DMS 273 (cell line): ENCODE data around the gene PABPN1L.
"Not testable (repeated sequence)": the region's sequence is repeated elsewhere in the genome, so short reads cannot be mapped to it uniquely, and the experiment has no call there.

Source experiments
- DNase-seq: peaks from one replicate; lab custom pipeline; 2025; ENCODE audit not compliant: unreplicated experiment; lab: John Stamatoyannopoulos, UW

Gene PABPN1L

DNA sequence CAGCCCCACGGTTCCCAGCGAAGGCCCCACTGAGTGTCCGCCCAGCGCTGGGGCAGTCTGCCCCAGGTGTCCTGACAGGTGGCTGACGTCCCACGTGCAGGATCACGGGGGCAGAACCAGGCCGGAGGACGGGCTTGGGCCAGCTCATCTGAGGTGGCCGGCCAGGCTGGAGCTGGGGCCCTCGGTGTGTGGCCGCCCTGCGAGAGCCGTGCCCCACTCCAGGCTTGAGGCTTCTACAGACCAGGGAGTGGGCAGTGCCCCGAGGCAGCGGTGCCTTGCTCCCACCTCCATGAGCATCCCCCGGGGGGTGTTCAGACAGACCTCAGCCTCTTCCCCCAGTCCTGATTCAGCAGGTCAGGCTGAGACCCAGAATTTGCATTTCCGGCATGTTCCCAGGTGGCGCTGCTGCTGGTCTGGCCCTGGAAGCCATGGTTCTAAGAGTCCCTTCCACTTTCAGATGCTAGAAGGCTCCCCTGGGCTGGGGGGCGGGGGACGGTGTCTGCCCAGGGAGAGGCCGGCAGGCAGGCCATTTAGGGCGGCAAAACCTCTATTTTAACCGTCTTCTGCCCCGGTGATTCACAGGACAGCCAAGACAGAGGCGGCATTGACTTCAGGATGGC lies 35.4 kb upstream of the PABPN1L start:
- DNase-seq: no peak

DNA sequence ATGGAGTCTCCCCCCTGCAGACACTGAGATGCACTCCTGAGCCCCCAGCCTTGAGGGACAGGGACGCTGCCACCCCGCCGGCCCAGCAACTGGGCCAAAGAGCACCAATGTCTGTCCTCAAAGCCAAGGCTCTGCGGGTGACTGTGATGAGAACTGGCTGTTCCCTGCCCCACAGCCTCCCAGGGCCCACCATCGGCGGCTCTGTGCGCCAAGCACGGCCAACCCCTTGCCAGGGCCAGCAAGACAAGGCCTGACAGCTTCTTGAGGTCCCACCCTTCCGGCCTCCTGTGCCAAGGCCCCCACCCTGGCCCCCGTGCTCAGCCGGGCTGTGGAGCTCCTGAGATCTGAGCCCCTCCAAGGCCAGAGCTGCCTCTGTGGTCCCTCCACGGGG lies 34.2 kb upstream of the PABPN1L start:
- DNase-seq: no peak

DNA sequence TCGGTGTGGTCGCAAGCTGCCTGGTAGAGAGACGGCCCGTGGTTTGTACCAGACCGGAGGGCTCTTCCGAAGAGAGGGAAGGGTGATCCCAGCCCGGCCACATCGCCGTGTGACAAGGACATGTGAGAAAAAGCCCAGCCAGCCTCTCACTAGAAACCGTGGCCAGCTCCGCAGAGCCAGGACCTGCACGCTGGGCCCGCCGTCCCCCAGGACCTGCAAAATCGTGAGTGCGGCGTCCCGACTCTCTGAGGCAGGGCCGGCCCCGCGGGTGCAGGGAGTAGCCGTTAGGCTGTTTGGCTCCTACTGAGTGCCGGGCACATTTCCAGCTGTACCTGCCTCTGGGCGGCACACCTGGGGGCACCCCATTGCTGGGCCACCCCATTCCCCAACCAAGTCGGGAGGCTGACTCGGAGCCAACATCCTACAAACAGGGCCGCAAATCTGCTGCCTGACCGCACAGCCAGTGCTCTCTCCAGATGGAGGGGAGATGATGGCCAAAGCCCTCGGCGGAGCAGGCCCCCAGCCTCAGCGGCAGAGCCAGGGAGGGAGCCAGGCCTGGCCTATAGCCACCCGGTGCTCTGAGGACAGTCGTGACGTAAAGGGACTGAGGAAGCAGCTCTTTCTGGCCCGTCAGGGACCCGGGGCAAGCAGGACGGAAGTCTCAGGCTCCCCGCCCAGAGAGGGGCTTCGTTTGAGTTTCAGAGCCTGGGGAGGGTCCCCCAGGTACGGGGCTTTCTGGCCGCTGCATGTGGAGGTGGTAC lies 33.6 kb upstream of the PABPN1L start:
- DNase-seq: no peak

DNA sequence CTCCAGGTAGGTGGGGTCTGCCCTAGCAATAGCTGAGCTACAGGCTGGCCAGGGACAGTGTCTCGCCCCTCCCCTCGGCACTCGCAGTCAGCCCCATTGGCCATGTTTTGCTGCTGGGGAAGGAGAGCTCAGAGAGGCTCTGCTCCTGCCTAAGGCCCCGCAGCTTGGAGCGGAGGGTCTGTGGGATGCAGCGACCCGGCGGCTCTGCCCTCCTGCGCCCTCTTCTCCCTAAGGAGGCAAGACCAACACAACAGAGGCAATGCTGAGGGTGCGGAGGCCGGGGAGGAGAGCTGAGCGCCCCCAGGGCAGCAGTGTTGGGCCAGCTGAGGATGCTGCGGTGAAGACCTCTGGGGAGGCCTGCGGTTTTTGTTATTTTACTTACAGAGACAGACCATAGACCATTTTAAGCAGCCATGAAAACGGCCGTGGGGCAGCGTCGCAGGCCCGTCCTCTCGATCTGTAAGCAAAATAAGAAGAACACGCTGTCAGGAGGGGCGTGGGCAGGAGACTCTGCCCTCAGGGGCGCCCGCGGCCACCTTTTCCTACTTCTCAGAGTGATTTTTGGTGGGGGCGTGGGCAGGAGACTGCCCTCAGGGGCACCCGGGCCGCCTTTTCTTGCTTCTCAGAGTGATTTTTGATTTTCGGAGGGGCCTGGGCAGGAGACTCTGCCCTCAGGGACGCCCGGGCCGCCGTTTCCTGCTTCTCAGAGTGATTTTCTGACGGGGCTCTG lies 31.4 kb upstream of the PABPN1L start:
- DNase-seq: no peak

DNA sequence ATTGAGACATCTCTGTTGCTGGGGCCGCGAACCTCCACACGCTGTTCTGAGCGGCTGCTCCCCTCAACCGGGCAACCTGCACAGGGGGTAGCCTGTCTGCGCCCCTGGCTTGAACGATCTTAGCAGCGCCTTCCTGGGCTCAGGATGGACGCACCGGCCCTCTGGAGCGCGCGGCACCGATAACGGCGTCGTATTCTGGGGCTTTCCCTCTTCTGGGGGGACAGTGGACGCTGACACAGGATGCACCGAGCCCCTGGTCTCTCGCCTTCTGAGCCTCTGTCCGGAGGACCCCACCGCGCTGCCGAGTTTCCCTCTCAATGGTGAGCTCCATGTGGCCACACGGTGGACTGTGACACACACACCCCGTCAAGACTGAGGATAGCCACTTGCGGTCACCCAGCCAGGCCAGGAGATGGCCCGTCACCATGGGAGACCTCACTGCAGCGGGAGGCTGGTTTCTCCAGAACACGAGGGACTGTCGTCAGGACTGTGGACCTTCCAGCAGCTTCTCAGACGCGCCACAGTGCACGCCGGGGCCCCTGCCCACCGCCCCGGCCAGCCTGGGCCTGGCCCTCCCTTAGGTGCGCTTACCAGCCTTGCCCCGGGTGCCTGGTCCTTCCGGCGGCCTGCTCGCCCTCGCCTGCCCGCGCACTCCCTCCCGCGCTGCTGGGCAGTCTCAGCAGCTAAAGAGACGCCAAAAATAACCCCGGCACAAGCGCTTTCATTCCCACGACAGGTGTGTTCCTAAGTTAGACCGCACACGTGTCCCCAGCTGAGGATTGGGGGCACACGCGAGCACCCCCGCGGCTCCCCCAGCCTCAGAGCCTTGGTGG lies 30.0 kb upstream of the PABPN1L start:
- DNase-seq: no peak

DNA sequence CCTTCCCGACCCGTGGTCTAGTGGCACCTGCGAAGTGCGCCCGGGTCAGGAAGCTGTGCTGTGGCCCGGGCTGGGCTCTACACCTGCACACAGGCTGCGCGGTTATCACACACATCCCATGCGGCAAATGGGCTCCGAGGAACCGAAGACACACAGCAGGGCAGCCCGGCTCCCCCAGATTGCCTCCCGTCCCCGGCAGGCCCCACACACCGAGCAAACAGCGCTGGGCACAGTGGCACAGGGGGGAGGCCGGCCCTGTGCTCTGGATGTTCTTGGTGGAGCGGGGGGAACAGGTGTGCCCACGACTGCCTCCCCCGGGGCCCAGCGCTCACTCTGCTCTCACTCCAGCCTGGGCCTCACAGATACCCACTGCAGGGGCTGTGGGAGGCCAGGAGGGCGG lies 28.9 kb upstream of the PABPN1L start:
- no peak for DNase-seq

DNA sequence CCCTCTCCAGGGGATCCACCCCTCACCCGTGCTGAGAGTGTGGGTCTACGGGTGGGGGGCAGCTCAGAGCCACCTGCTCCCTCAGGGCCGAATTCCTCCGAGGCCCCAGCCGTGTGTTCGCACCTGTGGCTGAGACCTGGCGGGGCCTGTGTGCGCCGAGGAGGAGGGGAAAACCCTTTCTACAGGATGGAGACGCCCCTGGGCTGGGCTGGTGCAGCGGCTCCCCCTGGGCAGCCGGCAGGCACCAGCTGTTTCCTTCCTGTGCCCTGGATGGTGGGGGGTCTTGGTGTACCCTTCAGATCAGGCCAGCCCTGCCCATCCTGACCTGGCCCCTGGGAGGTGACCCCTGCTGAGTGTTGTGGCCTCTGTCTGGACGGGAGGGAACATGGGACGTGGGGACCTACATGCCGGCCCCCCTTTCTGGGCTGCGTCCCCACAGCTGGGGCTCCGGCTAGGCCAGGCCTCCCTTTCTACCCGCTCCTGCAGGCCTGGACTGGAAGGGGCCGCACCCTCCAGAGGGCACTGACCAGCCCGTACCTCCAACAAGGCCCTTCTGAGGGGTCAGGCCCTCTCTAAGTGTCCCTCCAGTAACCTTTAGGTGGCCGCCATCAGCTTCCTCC lies 28.3 kb upstream of the PABPN1L start:
- DNase-seq: no peak

DNA sequence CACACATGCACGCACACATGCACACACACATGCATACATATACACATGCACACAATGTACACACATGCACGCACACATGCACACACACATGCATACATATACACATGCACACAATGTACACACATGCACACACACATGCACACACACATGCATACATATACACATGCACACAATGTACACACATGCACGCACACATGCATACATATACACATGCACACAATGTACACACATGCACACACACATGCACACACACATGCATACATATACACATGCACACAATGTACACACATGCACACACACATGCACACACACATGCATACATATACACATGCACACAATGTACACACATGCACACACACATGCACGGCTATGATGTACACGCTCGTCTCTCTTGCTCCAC lies 27.8 kb upstream of the PABPN1L start:
- not testable (repeated sequence) for DNase-seq

DNA sequence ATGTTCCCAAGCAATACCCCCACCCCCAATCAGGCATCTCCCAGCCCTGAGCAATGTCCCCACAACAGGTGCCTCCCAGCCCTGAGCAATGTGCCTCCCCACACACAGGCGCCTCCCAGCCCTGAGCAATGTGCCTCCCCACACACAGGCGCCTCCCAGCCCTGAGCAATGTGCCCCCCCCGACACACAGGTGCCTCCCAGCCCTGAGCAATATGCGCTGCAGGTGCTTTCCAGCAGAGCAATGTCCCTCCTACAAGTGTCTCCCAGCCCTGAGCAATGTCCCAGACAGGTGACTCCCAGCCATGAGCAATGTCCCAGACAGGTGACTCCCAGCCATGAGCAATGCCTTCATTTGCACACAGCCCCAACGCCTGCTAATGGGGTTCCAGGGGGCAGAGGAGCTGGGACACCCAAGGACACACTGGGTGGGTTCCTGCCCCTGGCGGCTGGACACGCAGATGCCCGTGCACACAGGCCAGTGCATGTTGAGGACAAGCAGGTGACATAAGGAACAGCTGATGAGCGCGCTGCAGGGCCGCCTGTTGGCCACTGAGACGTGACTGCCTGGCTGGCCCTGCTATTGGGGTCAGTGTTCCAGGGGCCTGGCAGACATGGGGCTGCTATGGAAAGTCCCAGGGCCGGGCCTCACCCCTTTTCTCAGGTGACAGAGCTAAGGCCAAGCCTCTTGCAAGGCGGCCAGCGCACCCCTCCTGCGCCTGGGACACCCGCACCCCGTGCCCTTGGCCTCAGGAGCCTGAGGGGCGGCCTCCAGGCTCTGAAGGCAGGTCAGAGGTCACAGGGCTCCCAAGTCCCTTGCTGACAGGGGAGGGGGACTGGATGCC lies 26.9 kb upstream of the PABPN1L start:
- DNase-seq: no peak

DNA sequence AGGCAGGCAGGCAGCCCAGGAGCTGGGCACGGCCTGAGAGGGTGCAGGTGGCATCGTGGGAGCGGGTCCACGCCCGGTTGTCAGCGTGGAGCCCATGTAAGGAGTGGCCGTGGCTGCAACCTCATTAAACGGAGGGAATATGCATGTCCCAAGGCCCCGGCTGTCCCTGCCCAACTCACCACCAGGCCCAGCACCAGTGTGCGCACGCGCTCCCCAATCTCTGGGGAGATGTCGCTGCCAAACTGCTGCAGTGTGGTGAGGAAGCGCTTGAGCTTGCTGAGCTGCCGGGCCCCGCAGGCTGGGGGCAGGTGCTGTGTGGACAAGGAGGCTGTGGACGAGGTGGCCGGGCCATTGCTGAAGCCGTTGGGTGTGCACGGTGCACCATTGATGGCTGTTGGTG lies 25.6 kb upstream of the PABPN1L start:
- DNase-seq: no peak

DNA sequence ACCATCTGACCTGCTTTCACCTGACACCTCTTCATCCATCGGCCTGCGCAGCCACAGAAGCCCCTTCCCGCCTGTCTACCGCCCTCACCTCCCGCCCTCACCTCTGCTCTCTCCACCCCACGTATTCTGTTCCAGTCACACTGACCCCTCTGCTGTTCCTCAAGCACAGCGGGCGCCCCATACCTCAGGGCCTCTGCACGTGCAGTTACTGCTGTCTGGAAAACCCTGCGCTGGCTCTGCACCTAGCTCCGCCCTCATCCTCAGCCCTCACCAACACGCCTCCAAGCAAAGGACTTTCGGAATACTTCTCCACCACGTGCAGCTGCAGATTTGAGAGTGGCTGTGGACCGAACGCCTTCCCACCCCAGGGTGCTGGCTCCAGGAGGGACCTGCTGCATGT lies 24.6 kb upstream of the PABPN1L start:
- no peak for DNase-seq

DNA sequence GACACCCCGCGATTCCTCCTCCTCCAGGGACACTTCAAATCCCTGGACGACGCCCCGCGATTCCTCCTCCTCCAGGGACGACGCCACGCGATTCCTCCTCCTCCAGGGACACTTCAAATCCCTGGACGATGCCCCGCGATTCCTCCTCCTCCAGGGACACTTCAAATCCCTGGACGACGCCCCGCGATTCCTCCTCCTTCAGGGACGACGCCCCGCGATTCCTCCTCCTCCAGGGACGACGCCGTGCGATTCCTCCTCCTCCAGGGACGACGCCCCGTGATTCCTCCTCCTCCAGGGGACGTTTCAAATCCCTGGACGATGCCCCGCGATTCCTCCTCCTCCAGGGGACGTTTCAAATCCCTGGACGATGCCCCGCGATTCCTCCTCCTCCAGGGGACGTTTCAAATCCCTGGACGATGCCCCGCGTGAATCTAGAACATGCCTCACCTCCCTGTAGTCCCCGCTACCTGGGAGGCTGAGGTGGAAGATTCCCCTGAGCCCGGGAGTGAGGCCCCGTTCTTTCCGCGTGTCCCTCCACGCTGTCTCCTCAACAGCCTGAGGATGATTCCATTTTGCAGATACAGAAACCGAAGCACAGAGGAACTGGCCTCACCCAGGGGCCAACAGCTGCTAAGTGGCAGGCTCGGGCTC lies 23.4 kb upstream of the PABPN1L start:
- not testable (repeated sequence) for DNase-seq

DNA sequence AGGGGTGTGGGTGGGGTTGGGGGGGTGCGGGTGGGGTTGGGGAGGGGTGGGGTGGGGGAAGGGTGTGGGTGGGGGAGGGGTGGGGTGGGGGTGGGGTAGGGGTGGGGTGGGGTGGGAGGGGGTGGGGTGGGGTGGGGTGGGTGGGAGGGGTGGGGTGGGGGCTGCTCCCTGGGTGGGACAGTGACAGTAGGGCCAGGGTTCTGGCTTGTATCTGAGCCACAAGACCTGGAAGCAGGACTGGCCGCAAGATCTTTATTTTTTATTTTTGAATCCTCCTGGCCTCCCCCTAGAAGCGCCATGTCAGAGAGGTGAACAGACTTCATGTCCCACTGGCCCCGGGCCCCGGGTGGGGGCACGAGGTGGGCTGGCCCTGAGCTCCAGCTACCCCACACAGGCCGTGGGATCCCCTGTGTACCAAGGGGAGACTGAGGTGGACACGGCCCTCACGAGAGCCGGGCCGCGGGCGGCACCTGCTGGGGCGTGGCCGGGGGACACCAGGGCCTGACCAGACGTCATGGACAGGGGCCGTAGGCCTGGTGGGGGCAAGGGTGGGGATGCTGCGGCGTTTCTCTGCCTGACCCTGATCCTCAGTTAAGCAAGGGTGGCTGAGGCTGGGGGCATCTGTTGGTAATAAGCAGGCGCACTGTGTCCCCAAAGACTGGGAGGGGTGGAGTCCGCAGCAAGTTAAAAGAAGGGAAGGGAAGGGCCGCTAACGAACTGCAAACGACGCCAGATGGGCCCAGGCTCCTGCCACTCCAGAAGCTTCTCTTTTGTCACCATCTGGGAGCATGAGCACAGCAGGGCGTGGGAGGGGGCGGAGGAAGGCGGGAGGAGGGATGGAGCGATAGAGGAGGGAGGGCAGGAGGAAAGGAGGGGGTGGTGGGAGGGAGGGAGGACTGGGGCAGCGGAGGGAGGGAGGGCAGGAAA lies 22.3 kb upstream of the PABPN1L start:
- peak; percentile 84 for DNase-seq

DNA sequence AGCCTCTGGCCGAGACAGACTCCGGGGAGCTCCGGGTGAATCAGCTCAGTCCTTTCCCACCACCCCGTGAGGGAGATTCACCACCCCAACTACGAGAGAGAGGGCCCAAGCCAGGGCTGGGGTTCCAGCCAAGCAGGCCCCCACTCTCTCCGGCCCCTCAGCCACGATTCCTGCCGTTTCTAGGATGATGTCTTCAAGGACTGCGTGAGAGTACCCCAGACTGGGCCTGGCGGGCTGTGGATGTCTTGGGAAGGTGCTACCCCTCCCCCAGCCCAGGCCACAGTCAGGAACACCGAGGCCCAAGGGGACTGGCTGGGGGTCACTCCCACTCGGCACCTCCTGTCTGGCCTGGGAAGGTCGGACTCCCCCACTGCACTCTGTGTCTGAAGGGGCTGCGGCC lies 21.6 kb upstream of the PABPN1L start:
- DNase-seq: no peak

DNA sequence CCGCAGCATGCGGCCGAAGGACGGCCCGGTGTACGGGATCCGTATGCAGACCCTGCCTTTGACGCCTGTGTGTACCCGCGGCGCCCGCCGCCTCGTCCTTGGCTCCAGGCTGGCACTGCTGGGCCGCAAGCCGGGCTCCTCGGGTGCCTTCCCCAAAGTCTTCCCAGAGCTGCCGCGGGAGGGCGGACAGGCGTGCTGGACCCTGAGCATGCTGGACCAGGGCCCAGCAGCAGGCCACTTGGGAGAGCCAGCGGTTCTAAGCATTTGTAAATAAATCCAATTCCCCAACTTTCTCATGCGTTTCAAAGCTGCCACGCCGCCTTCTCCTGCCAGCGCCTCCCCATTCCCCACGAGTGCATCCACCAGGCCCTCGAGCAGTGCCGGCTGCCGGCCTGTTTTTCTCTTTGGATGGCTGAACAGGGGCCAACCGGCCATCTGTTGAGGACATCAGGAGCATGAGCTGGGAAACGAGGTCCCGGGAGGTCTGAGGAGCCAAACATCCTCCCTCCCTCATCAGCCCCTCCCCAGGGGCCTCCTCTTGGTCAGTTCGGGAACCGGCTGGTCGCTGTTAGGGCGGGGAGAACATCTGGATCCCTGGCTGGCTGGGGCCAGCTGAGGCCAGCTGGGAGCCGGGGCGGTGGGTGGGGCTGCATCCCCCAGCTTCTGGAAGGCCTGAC lies 20.5 kb upstream of the PABPN1L start:
- peak; percentile 97 for DNase-seq

DNA sequence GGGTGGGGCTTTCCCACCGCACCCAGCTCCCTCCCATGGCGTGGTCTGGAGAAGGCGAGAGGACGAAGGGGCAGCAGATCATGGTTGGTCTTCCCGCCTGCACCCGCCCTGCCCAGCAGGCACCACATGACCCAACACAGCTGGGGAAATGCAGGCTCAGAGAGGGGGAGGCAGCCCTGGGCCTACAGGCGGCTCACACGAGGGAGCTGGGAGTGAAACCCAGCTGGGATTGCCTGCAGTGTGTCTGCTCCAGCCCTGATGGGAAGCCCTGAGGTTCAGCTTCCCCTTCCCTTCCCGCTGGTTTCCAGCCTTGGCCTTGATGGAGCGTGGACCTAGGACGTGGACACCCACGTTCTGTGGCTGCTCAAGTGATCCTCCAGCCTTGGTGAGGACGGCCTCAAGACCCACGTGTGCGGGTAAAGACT lies 20.0 kb upstream of the PABPN1L start:
- DNase-seq: peak; percentile 55

DNA sequence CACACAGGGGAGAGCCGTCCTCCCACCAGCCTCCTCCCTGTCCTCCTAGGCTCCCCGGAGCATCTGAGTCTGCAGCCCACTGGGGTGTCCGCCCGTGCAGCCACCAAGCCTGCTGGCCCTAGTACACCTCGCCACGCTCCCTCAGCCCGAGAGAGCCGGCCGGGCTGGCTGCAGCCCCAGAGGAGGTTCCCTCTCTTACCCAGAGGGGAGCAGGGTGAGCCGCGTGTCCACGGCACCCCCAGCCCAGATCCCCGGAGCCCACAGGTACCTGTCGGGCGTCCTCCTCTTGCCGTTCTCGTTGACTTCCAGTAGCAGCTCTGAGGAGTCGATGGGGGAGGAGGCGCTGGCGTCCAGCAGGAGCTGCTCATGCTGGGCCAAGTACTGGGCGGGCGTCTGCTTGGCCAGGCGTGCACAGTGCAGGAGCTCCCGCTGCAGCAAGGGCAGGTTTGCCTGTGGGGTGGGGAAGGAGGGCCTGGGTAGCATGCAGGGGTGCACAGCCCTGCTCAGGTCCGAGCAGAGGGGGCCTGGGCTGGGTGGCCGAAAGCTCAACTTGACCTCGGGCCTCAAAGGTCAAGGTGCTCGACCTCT lies 19.3 kb upstream of the PABPN1L start:
- no peak for DNase-seq
